PC-3 (cell line): ENCODE results near the gene MRTFA. TPM values are rescaled to one million over a fixed set of nuclear protein-coding genes. Genes with fewer than 3 reads are reported as not detected.

Source experiments
- ATAC-seq: fragments of 200-7000 bp; cut with Tn5 transposase; 2 replicates; pipeline ENCODE4 v1.9.1; 2020; ENCODE audit warnings: mild to moderate bottlenecking, moderate library complexity
- BruUV-seq: library from RNA; stranded (reverse); fragments of 400-500 nt; replicated peaks from 2 replicates; lab custom pipeline; 2021; lab: Mats Ljungman, UMichigan
- CTCF ChIA-PET: fragments of 300-600 bp; sonication (Branson Sonifier 250); formaldehyde crosslinking; loops from one replicate; lab custom pipeline; 2022; ENCODE audit warnings: antibody characterized with exemption; lab: Charles Lee
- POLR2A ChIA-PET: fragments of 300-600 bp; sonication (Branson Sonifier 250); formaldehyde crosslinking; loops from one replicate; lab custom pipeline; 2022; ENCODE audit warnings: antibody characterized with exemption; ENCODE audit not compliant: unreplicated experiment; lab: Charles Lee
- DNase-seq: peaks from one replicate; pipeline ENCODE4 v3.0.0-alpha.2; 2015
- H2AFZ ChIP-seq: fragments of 300-600 bp; sonication (generic); 2 replicates; pipeline ENCODE4 v1.6.0; 2016; ENCODE audit warnings: antibody characterized with exemption, low read length
- H3F3A ChIP-seq: fragments of 300-600 bp; sonication (generic); one replicate; pipeline ENCODE4 v1.6.0; 2017; ENCODE audit warnings: antibody characterized with exemption, low read length, control low read depth, mild to moderate bottlenecking; ENCODE audit not compliant: unreplicated experiment
- H3K27ac ChIP-seq: fragments of 300-600 bp; sonication (generic); 2 replicates; pipeline ENCODE4 v1.5.1; 2016; ENCODE audit warnings: mild to moderate bottlenecking, low read length
- H3K27me3 ChIP-seq: fragments of 300-600 bp; sonication (generic); 2 replicates; pipeline ENCODE4 v1.6.1; 2016; ENCODE audit warnings: low read length, mixed read lengths
- H3K36me3 ChIP-seq: fragments of 300-600 bp; sonication (generic); 2 replicates; pipeline ENCODE4 v1.6.1; 2016; ENCODE audit warnings: low read depth, mixed run types, low read length, mixed read lengths
- H3K4me1 ChIP-seq: fragments of 300-600 bp; sonication (generic); 2 replicates; pipeline ENCODE4 v1.5.1; 2016; ENCODE audit warnings: low read length; ENCODE audit not compliant: insufficient read depth
- H3K4me2 ChIP-seq: fragments of 300-600 bp; sonication (generic); 2 replicates; pipeline ENCODE4 v1.6.0; 2016; ENCODE audit warnings: low read length
- H3K4me3 ChIP-seq: fragments of 300-600 bp; sonication (generic); 2 replicates; pipeline ENCODE4 v1.5.1; 2016; ENCODE audit warnings: mild to moderate bottlenecking, low read length, mixed read lengths
- H3K79me2 ChIP-seq: fragments of 300-600 bp; sonication (generic); 2 replicates; pipeline ENCODE4 v1.6.1; 2017; ENCODE audit warnings: low read length, mixed read lengths
- H3K9ac ChIP-seq: fragments of 300-600 bp; sonication (generic); 2 replicates; pipeline ENCODE4 v1.6.0; 2016; ENCODE audit warnings: mild to moderate bottlenecking, low read length
- H3K9me2 ChIP-seq: fragments of 300-600 bp; sonication (generic); replicated peaks from 2 replicates; pipeline ENCODE4 v1.6.1; 2016; ENCODE audit warnings: mixed run types, low read length, mixed read lengths
- H3K9me3 ChIP-seq: fragments of 300-600 bp; sonication (generic); 2 replicates; pipeline ENCODE4 v1.6.1; 2016; ENCODE audit warnings: low read length, mixed read lengths
- H4K20me1 ChIP-seq: fragments of 300-600 bp; sonication (generic); 2 replicates; pipeline ENCODE4 v1.6.1; 2016; ENCODE audit warnings: low read length, mixed read lengths
- CTCF ChIP-seq: fragments of 300-600 bp; sonication (generic); conservative IDR thresholded peaks from 2 replicates; pipeline ENCODE4 v1.5.1; 2017; ENCODE audit warnings: antibody characterized with exemption, low read depth, mild to moderate bottlenecking, low read length
- EZH2 ChIP-seq: fragments of 300-600 bp; sonication (generic); IDR thresholded peaks from one replicate; pipeline ENCODE4 v1.6.1; 2017; ENCODE audit warnings: antibody characterized with exemption, mild to moderate bottlenecking, low read length; ENCODE audit not compliant: unreplicated experiment
- EZH2phosphoT487 ChIP-seq: fragments of 300-600 bp; sonication (generic); IDR thresholded peaks from 2 replicates; pipeline ENCODE4 v1.6.1; 2018; ENCODE audit warnings: mild to moderate bottlenecking, antibody characterized with exemption, low read length, borderline replicate concordance
- intact Hi-C: fragments of 100-400 bp; cut with micrococcal nuclease; formaldehyde crosslinking; loops from 2 replicates; pipeline ENCODE4 v1.9.0; 2023
- total RNA-seq: library from RNA; depleted of rRNA; stranded (reverse); fragments of >200 nt; gene quantifications from 2 replicates; pipeline ENCODE4 v1.2.3, GENCODE V29; 2014

The MRTFA gene
- total RNA-seq, 1 experiment from 2014 or later = 32.6 TPM

GRCh38 chr22:40368836-40369235 lies 267.7 kb downstream of the MRTFA start:
- Histone ChIP-seq H2AFZ (no peak overlapping the region), H3K4me2 (no peak overlapping the region), H3K27me3 (no peaks in the 10 kb centered on the region), H3K4me1 (no peaks in the 10 kb centered on the region), H3K36me3 (peaks cover 11% of the 10 kb centered on the region; the same call in 1 of the 2 replicates), H3K9ac (no peak overlapping the region), H3K79me2 (peaks cover 26% of the 10 kb centered on the region), H3K9me3 (no peaks in the 10 kb centered on the region), H3F3A (no peaks in the 10 kb centered on the region), H3K27ac (no peak overlapping the region), H3K9me2 (no peaks in the 10 kb centered on the region), H4K20me1 (no peaks in the 10 kb centered on the region), H3K4me3 (no peak overlapping the region)
- intact Hi-C loops = no loop called here
- TF ChIP-seq EZH2 (no peak), EZH2phosphoT487 (no peak), CTCF (no peak)
- BruUV-seq = no TSS peak
- DNase-seq (no peak), ATAC-seq (no peak)
- CTCF ChIA-PET = no interaction called here
- POLR2A ChIA-PET = interaction anchor here (0.5 kb wide), 1 partner anchor 583 kb away, joined by 3 read pairs; the partner anchor contains the start of gene RBX1

GRCh38 chr22:40368016-40368415 lies 268.5 kb downstream of the MRTFA start:
- no peaks in the 10 kb centered on the region for H3F3A ChIP-seq
- TF ChIP-seq CTCF (no peak), EZH2 (no peak), EZH2phosphoT487 (no peak)
- H3K9me3 ChIP-seq = no peaks in the 10 kb centered on the region
- no peak overlapping the region for H3K4me3 ChIP-seq
- no peaks in the 10 kb centered on the region for H3K9me2 ChIP-seq
- H3K4me2 ChIP-seq = no peak overlapping the region
- no peak for DNase-seq
- H4K20me1 ChIP-seq = no peaks in the 10 kb centered on the region
- peaks cover 13% of the 10 kb centered on the region; the same call in 1 of the 2 replicates for H3K36me3 ChIP-seq
- no peak overlapping the region for H3K27ac ChIP-seq
- no peak overlapping the region for H2AFZ ChIP-seq
- ATAC-seq = no peak
- intact Hi-C loops = no loop called here
- H3K4me1 ChIP-seq = no peaks in the 10 kb centered on the region
- ChIA-PET POLR2A (no interaction called here), CTCF (no interaction called here)
- no TSS peak for BruUV-seq
- H3K79me2 ChIP-seq = peaks cover 21% of the 10 kb centered on the region
- no peaks in the 10 kb centered on the region for H3K27me3 ChIP-seq
- no peak overlapping the region for H3K9ac ChIP-seq

GRCh38 chr22:40367342-40367741 lies 269.2 kb downstream of the MRTFA start:
- Histone ChIP-seq H3K36me3 (peaks cover 20% of the 10 kb centered on the region; the same call in 1 of the 2 replicates), H3K4me2 (no peak overlapping the region), H3K9ac (no peak overlapping the region), H2AFZ (no peak overlapping the region), H3K9me2 (no peaks in the 10 kb centered on the region), H3K79me2 (peaks cover 14% of the 10 kb centered on the region), H3K4me3 (no peak overlapping the region), H3K27me3 (no peaks in the 10 kb centered on the region), H4K20me1 (no peaks in the 10 kb centered on the region), H3F3A (no peaks in the 10 kb centered on the region), H3K9me3 (no peaks in the 10 kb centered on the region), H3K4me1 (no peaks in the 10 kb centered on the region), H3K27ac (no peak overlapping the region)
- intact Hi-C loops = no loop called here
- TF ChIP-seq EZH2phosphoT487 (no peak), EZH2 (no peak), CTCF (no peak)
- ATAC-seq (no peak), DNase-seq (no peak)
- no TSS peak for BruUV-seq
- POLR2A ChIA-PET = no interaction called here
- CTCF ChIA-PET = no interaction called here
